ENCODE results near the gene OSBP2. TPM values are rescaled to one million over a fixed set of nuclear protein-coding genes. Genes with fewer than 3 reads are reported as not detected.

The OSBP2 gene
- total RNA-seq, 4 donors from 2014 or later = 0.35 to 3.5 (median 1.8) TPM

DNA sequence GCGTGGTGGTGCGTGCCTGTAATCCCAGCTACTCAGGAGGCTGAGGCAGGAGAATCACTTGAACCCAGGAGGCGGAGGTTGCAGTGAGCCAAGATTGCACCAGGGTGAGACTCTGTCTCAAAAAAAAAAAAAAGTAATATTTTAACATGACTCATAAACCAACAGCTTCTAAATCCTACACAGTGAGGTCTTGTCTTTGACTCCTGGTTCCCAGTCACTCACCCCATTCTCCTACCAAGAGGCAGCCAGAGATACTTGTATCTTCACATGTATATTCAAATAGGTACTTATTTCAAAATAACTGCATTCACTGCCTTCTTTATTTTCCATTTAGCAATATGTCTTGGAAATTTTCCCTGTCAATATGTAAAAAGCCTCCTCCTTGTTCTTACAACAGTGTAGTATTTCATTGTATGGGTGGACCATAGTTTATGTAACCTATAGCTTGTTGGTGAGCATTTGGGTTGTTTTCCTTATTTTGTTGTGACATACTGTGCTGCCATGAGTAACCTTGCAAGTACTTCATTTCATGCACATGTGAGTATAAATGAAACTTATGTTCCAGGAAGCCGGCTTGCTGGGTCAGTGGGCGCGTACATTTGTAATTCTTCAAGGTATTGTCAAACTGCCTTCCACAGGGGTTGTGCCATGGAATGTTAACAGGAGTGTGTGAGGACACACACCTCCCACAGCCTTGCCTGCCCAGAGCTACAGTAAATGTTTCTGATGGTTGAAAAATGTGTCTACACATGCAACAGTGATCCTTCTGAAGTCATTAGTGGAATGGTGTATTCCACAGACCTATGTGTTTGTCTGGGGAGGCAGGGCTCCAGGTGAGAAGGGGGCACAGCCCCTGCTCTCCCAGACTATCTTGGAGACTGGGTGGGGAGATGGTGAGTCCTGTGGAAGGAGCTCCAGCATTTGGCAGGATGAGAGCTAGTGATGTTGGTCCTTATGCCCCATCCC is 47.9 kb downstream of the OSBP2 start:
- Histone ChIP-seq H3K27me3 (no peaks in the 10 kb centered on the region), H3K4me1 (no peaks in the 10 kb centered on the region), H3K27ac (no peak overlapping the region), H3K9me3 (no peaks in the 10 kb centered on the region), H3K4me3 (no peak overlapping the region), H3K36me3 (no peaks in the 10 kb centered on the region)
- WGBS, 2 donors (ENCODE audit: low coverage in 1 of 2) = 85 to 92% methylated on average over 2 to 6 of the region's 6 CpGs
- ATAC-seq = no peak
- TF ChIP-seq POLR2A (IDR thresholded peaks at IDR 0.05) (no peak), POLR2AphosphoS5 (IDR thresholded peaks at IDR 0.05) (no peak), CTCF (IDR thresholded peaks at IDR 0.05) (no peak), EP300 (IDR thresholded peaks at IDR 0.05) (no peak)

DNA sequence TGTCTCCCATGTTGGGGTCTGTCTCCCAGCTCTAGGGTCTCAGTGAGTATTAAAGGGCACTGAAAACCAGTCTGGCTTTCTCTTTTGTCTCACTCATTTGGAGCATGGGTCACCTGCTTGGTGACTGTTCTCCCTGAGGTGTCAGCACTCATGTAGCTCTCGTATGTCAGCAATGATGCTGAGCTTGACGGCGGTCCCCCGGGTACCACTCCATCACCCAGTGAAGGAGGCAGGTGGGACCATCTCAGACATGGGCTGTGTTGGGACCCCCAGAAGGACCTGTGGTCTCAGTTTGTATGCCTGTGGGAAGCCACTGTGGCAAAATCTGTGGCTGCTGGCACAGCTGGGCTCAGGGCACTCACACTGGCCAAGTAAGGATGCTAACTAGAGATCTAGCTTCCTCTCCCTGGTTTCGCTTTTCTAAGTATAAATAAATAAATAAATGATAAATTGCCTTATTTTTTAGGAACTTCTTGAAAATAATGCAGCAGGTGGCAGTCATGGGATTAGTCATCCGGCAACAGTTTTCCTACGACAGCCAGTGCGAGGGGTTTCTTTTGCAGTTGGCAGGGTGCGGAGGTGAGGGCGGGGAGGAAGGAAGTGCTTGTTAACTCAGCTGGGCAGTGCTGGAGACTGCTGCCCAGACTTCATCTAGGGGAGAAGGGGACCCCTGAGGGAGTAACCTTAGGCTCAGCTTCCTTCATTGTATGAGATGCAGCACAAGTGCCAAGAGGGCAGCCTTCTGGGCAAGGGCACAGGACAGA is 48.8 kb downstream of the OSBP2 start:
- Histone ChIP-seq H3K4me3 (no peak overlapping the region), H3K9me3 (no peaks in the 10 kb centered on the region), H3K27ac (no peak overlapping the region), H3K4me1 (no peaks in the 10 kb centered on the region), H3K27me3 (no peaks in the 10 kb centered on the region), H3K36me3 (no peaks in the 10 kb centered on the region)
- WGBS, 2 donors (ENCODE audit: low coverage in 1 of 2) = 86 to 93% methylated on average over 6 to 10 of the region's 10 CpGs
- no peak for ATAC-seq
- TF ChIP-seq EP300 (IDR thresholded peaks at IDR 0.05) = no peak
- TF ChIP-seq POLR2AphosphoS5 (IDR thresholded peaks at IDR 0.05) = no peak
- no peak for TF ChIP-seq POLR2A (IDR thresholded peaks at IDR 0.05)
- TF ChIP-seq CTCF (IDR thresholded peaks at IDR 0.05) = no peak

DNA sequence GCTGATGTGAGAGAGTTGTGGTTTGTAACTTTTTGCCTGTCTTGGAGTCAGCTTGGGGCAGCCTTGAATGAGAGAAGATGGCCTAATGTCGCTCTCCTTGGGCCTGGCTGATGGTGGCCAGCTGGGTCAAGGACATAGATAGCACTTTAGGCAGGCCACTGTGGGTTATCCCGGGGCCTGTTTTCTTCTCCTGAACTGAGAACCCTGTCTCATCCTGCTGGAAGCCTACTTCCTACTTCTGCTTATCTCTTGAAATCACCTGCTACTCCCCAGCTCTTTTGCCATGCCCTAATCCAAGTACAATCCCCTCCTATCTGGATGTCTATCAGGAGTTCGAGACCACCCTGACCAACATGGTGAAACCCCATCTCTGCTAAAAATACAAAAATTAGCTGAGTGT is 49.5 kb downstream of the OSBP2 start:
- no peaks in the 10 kb centered on the region for H3K36me3 ChIP-seq
- no peaks in the 10 kb centered on the region for H3K4me1 ChIP-seq
- 87 to 100% methylated on average over 1 to 3 of the region's 3 CpGs for WGBS, 2 donors (ENCODE audit: low coverage in 1 of 2)
- no peaks in the 10 kb centered on the region for H3K9me3 ChIP-seq
- TF ChIP-seq POLR2A (IDR thresholded peaks at IDR 0.05) = no peak
- no peak for TF ChIP-seq CTCF (IDR thresholded peaks at IDR 0.05)
- no peak for TF ChIP-seq EP300 (IDR thresholded peaks at IDR 0.05)
- TF ChIP-seq POLR2AphosphoS5 (IDR thresholded peaks at IDR 0.05) = no peak
- no peaks in the 10 kb centered on the region for H3K27me3 ChIP-seq
- no peak overlapping the region for H3K27ac ChIP-seq
- no peak overlapping the region for H3K4me3 ChIP-seq
- ATAC-seq = no peak

DNA sequence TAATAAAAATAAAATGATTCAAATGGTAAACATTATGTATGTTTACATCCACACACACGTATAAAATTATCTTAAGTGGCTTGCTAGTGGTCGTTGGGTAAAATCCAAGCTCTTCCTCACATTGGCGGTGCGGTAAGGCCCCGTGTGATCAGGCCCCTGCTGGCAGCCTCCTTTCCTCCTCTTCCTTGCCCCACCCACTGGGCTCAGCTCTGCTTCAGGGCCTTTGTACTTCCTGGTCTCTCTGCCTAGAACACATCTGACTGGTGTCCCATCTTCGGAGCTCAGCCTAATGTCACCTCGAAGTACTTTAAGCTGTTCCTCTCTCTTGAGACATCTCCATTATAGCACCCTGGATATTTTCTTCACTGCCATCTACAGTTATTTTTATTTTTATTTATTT is 52.8 kb downstream of the OSBP2 start:
- H3K9me3 ChIP-seq = no peaks in the 10 kb centered on the region
- no peak overlapping the region for H3K27ac ChIP-seq
- no peaks in the 10 kb centered on the region for H3K36me3 ChIP-seq
- ATAC-seq = no peak
- no peak for TF ChIP-seq CTCF (IDR thresholded peaks at IDR 0.05)
- no peak for TF ChIP-seq POLR2A (IDR thresholded peaks at IDR 0.05)
- TF ChIP-seq EP300 (IDR thresholded peaks at IDR 0.05) = no peak
- no peak for TF ChIP-seq POLR2AphosphoS5 (IDR thresholded peaks at IDR 0.05)
- H3K4me3 ChIP-seq = no peak overlapping the region
- no peaks in the 10 kb centered on the region for H3K4me1 ChIP-seq
- no peaks in the 10 kb centered on the region for H3K27me3 ChIP-seq
- 69 to 86% methylated on average over 2 to 7 of the region's 7 CpGs for WGBS, 2 donors (ENCODE audit: low coverage in 1 of 2)
